Activated CD4-positive, alpha-beta T cell treated with anti-CD3 and anti-CD28 coated beads, Interleukin-2, amount 10 ng/mL, durations not matched to agents 7 days and 5 days (primary cell): ENCODE measurements around the gene DLGAP4. TPM values are rescaled to one million over a fixed set of nuclear protein-coding genes. Genes with fewer than 3 reads are reported as not detected.
"Not testable (repeated sequence)": the region's sequence is repeated elsewhere in the genome, so short reads cannot be mapped to it uniquely, and the experiment has no call there.

Experiments used
- CTCF ChIA-PET: fragments of 350-600 bp; sonication (Branson Sonifier 250); formaldehyde crosslinking; loops from one replicate; lab custom pipeline; 2021; ENCODE audit warnings: antibody characterized with exemption; lab: Charles Lee
- POLR2A ChIA-PET: fragments of 350-600 bp; sonication (Branson Sonifier 250); formaldehyde crosslinking; loops from one replicate; lab custom pipeline; 2021; ENCODE audit warnings: antibody characterized with exemption; lab: Charles Lee
- DNase-seq: peaks from one replicate; pipeline ENCODE4 v3.0.0-alpha.2; 2020
- H3K27ac Mint-ChIP-seq: one replicate; pipeline ENCODE4 v1.8.0; 2021; ENCODE audit warnings: mild to moderate bottlenecking, moderate library complexity, mixed read lengths
- H3K27me3 Mint-ChIP-seq: one replicate; pipeline ENCODE4 v1.8.0; 2021; ENCODE audit warnings: mixed read lengths
- H3K36me3 Mint-ChIP-seq: one replicate; pipeline ENCODE4 v1.8.0; 2021; ENCODE audit warnings: low read depth, mixed read lengths
- H3K4me1 Mint-ChIP-seq: one replicate; pipeline ENCODE4 v1.8.0; 2021; ENCODE audit warnings: mixed read lengths
- H3K4me3 Mint-ChIP-seq: one replicate; pipeline ENCODE4 v1.8.0; 2021; ENCODE audit warnings: mild to moderate bottlenecking, moderate library complexity, mixed read lengths
- H3K9me3 Mint-ChIP-seq: one replicate; pipeline ENCODE4 v1.8.0; 2021; ENCODE audit warnings: mixed read lengths
- total RNA-seq, 2 experiments: library from RNA; stranded (reverse); gene quantifications; one replicate each; pipeline ENCODE4 v1.2.3, GENCODE V29; 2021

DLGAP4 gene
- total RNA-seq, 2 experiments from 2014 or later: 26.2 to 29.5 TPM

- H3K27ac Mint-ChIP-seq, DNase-seq, POLR2A ChIA-PET, H3K27me3 Mint-ChIP-seq, H3K9me3 Mint-ChIP-seq, H3K4me1 Mint-ChIP-seq, CTCF ChIA-PET, H3K4me3 Mint-ChIP-seq, H3K36me3 Mint-ChIP-seq: not testable (repeated sequence)
These were observed 258.6 kb downstream of the DLGAP4 start for GRCh38 chr20:36564726-36565121.

- CTCF ChIA-PET: interaction anchor here (0.6 kb wide), 1 partner anchor 1689 kb away, joined by 3 read pairs; no protein-coding TSS in a partner anchor
- POLR2A ChIA-PET: no interaction called here
- no peaks in the 10 kb centered on the region for H3K27me3 Mint-ChIP-seq
- no peak overlapping the region for H3K4me3 Mint-ChIP-seq
- DNase-seq: no peak
- H3K4me1 Mint-ChIP-seq: peaks cover 3% of the 10 kb centered on the region
- H3K9me3 Mint-ChIP-seq: peaks cover 4% of the 10 kb centered on the region
- H3K27ac Mint-ChIP-seq: no peak overlapping the region
- peaks cover 4% of the 10 kb centered on the region for H3K36me3 Mint-ChIP-seq
These were observed 259.4 kb downstream of the DLGAP4 start for GRCh38 chr20:36565520-36565919.

- H3K4me1 Mint-ChIP-seq: peaks cover 21% of the 10 kb centered on the region
- H3K4me3 Mint-ChIP-seq: no peak overlapping the region
- H3K27me3 Mint-ChIP-seq: no peaks in the 10 kb centered on the region
- peaks cover under 1% of the 10 kb centered on the region for H3K9me3 Mint-ChIP-seq
- H3K27ac Mint-ChIP-seq: no peak overlapping the region
- DNase-seq: no peak
- peaks cover 5% of the 10 kb centered on the region for H3K36me3 Mint-ChIP-seq
- POLR2A ChIA-PET: no interaction called here
- CTCF ChIA-PET: interaction anchor here (1.5 kb wide), 1 partner anchor 25 kb away, joined by 4 read pairs; no protein-coding TSS in a partner anchor
These were observed 263.8 kb downstream of the DLGAP4 start for GRCh38 chr20:36569847-36570429.

GRCh38 chr20:36571564-36572504 lies 265.7 kb downstream of the DLGAP4 start:
- peak overlapping the region; percentile 97 for H3K27ac Mint-ChIP-seq
- peaks cover 39% of the 10 kb centered on the region for H3K4me1 Mint-ChIP-seq
- CTCF ChIA-PET: interaction anchor here (0.6 to 2.3 kb wide), 5 partner anchors 10 to 36 kb away, joined by 3 to 6 read pairs (median 4); partner anchors contain the start of gene RAB5IF
- H3K36me3 Mint-ChIP-seq: peaks cover 20% of the 10 kb centered on the region
- POLR2A ChIA-PET: no interaction called here
- no peaks in the 10 kb centered on the region for H3K27me3 Mint-ChIP-seq
- no peak for DNase-seq
- H3K9me3 Mint-ChIP-seq: no peaks in the 10 kb centered on the region
- H3K4me3 Mint-ChIP-seq: peak overlapping the region; percentile 75

- Mint-ChIP-seq H3K36me3 (peaks cover 20% of the 10 kb centered on the region), H3K4me1 (peaks cover 39% of the 10 kb centered on the region), H3K9me3 (no peaks in the 10 kb centered on the region), H3K27me3 (no peaks in the 10 kb centered on the region), H3K27ac (peak overlapping the region; percentile 97), H3K4me3 (peak overlapping the region; percentile 75)
- ChIA-PET CTCF (interaction anchor here (0.9 to 4.4 kb wide), 3 partner anchors 11 to 33 kb away, joined by 4 to 20 read pairs (median 6); partner anchors contain the start of gene RAB5IF), POLR2A (interaction anchor here (1.0 kb wide), 1 partner anchor 33 kb away, joined by 4 read pairs; the partner anchor contains the start of gene RAB5IF)
- peak; percentile 62 for DNase-seq
These were observed 266.6 kb downstream of the DLGAP4 start for GRCh38 chr20:36572701-36573102.

GRCh38 chr20:36573103-36573797 lies 267.1 kb downstream of the DLGAP4 start, which contains the start of gene TGIF2:
Gene TGIF2 (plus strand): TSS chr20:36573597. CDS start chr20:36578775, 5,178 bp downstream.
- H3K27me3 Mint-ChIP-seq: no peaks in the 10 kb centered on the region

GRCh38 chr20:36573798-36574365 lies 267.7 kb downstream of the DLGAP4 start:
- H3K27ac Mint-ChIP-seq: peak overlapping the region; percentile 76
- H3K4me1 Mint-ChIP-seq: peaks cover 39% of the 10 kb centered on the region
- H3K36me3 Mint-ChIP-seq: peaks cover 24% of the 10 kb centered on the region
- DNase-seq: peak; percentile 21
- CTCF ChIA-PET: interaction anchor here (1.0 to 4.4 kb wide), 3 partner anchors 11 to 200 kb away, joined by 3 to 20 read pairs (median 4); partner anchors contain the start of gene RAB5IF
- H3K27me3 Mint-ChIP-seq: no peaks in the 10 kb centered on the region
- H3K9me3 Mint-ChIP-seq: no peaks in the 10 kb centered on the region
- peak overlapping the region; percentile 83 for H3K4me3 Mint-ChIP-seq
- POLR2A ChIA-PET: no interaction called here

More at GRCh38 chr20:36573103-36573797, 267.1 kb downstream of the DLGAP4 start, which contains the start of gene TGIF2:
- H3K4me3 Mint-ChIP-seq: peak within 1 kb of the TSS; percentile 83
- ChIA-PET CTCF (interaction anchor here (0.6 to 4.4 kb wide), 4 partner anchors 12 to 201 kb away, joined by 3 to 20 read pairs (median 4); partner anchors contain the start of gene RAB5IF), POLR2A (interaction anchor here (1.0 kb wide), 1 partner anchor 32 kb away, joined by 4 read pairs; the partner anchor contains the start of gene RAB5IF)
- H3K27ac Mint-ChIP-seq: peak within 1 kb of the TSS; percentile 97
- DNase-seq: peak; percentile 84
- no peaks in the 10 kb centered on the region for H3K9me3 Mint-ChIP-seq
- H3K36me3 Mint-ChIP-seq: peaks cover 22% of the 10 kb centered on the region
- peaks cover 39% of the 10 kb centered on the region for H3K4me1 Mint-ChIP-seq

GRCh38 chr20:36574366-36575135 lies 268.4 kb downstream of the DLGAP4 start:
- Mint-ChIP-seq H3K4me1 (peaks cover 39% of the 10 kb centered on the region), H3K27me3 (no peaks in the 10 kb centered on the region), H3K9me3 (no peaks in the 10 kb centered on the region), H3K27ac (peak overlapping the region; percentile 91), H3K4me3 (peak overlapping the region; percentile 83), H3K36me3 (peaks cover 29% of the 10 kb centered on the region)
- DNase-seq: peak; percentile 58
- ChIA-PET CTCF (interaction anchor here (1.3 to 4.4 kb wide), 3 partner anchors 12 to 31 kb away, joined by 3 to 20 read pairs (median 9); partner anchors contain the start of gene RAB5IF), POLR2A (no interaction called here)

- ChIA-PET POLR2A (no interaction called here), CTCF (interaction anchor here (0.7 to 4.4 kb wide), 5 partner anchors 9 to 29 kb away, joined by 3 to 20 read pairs (median 6); partner anchors contain the start of gene RAB5IF)
- Mint-ChIP-seq H3K4me1 (peaks cover 46% of the 10 kb centered on the region), H3K9me3 (no peaks in the 10 kb centered on the region), H3K36me3 (peaks cover 40% of the 10 kb centered on the region), H3K27me3 (no peaks in the 10 kb centered on the region), H3K27ac (peak overlapping the region; percentile 91), H3K4me3 (peak overlapping the region; percentile 36)
- no peak for DNase-seq
These were observed 269.9 kb downstream of the DLGAP4 start for GRCh38 chr20:36576081-36576445.
